ENCODE data around the gene CLIP3.

Gene CLIP3

DNA sequence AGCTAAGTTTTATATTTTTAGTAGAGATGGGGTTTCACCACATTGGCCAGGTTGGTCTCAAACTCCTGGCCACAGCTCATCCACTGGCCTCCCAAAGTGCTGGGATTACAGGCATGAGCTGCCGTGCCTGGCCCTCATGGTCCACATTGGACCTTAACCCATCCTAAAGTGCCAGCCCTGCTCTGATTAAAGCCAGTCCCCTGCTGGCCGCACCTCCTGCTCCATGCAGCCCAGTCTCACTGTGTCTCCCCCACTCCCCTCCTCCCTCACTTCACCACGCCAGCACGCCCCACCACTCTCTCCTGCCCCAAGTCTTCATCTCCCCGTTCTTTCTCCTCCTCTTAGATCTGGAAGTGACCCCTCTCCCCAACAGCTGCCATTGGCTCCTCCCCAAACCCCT lies 54.4 kb downstream of the CLIP3 start:
- no peak for DNase-seq (ENCODE audit: low read depth in 3 of 3)

GRCh38 chr19:35977446-35978222 lies 55.0 kb downstream of the CLIP3 start:
- DNase-seq (ENCODE audit: low read depth in 3 of 3), result no peak

DNA sequence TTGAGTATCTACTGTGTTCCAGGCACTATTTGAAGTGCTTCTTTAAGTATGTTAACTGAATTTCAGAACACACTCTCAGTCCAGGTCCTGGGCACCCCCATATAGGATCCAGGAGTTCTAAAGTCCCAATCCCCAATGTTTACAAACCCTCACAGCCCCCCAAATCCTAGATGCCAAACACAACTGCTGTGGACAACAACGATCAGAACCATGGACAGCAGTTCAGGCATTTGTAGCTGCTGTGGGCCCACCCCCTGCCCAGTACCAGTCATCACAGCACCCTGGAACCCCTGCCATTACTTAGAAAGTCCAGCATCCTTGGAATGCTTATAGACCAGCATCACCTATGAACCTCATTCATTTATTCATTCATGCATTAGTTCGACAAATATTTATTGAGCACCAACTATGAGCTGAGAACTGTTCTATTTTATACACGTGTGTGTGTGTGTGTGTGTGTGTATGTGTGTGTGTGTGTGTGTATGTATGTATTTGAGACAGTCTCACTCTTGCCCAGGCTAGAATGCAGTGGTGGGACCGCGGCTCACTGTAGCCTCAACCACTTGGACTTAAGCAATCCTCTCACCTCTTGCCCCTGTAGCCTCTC lies 57.0 kb downstream of the CLIP3 start:
- DNase-seq (ENCODE audit: low read depth in 3 of 3), result no peak

DNA sequence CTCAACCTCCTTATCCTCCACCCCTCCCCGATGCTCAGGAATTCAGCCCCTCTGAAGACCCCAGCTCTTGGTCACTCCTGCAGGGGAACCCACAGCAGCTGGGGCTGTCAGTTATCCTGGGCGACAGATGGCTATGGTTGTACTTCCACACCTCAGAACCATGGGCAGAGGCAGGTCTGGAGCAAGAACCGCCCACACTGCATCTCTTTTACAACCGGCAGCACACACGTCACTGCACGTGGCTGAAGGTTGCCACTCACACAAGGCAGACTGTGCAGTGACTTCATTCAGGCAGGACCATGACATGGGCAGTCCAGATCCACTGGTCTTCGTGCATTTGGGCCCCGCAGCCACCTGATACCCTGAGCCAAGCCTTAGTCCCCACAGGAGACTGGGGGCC lies 59.2 kb downstream of the CLIP3 start:
- DNase-seq (ENCODE audit: low read depth in 3 of 3), result no peak

DNA sequence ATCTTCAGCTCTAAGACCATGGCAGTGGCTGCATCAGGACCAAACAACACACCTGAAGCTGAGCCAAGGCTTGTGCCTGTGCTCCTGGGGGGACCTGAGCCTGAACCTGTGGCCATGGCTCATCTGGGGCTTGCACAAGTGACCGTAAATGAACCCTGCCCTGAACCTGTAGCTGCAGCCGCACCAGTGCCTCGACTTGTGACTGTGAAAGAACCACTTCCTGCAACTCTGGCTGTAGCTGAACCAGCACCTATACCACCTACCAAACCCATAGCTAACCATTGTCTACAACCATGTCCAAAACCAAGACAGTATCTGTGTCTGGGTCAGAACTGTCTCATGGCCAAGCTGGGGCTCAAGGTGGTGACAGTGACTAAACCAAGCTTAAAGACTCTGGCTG lies 65.9 kb downstream of the CLIP3 start:
- DNase-seq (ENCODE audit: low read depth in 3 of 3), result no peak
